Caco-2 (cell line): ENCODE data around the gene NFAM1. TPM values are rescaled to one million over a fixed set of nuclear protein-coding genes. Genes with fewer than 3 reads are reported as not detected.

Source experiments
- BruUV-seq: library from RNA; stranded (reverse); fragments of 400-500 nt; replicated peaks from 2 replicates; lab custom pipeline; 2021; lab: Mats Ljungman, UMichigan
- CTCF ChIA-PET: fragments of 300-600 bp; sonication (Branson Sonifier 250); formaldehyde crosslinking; loops from one replicate; lab custom pipeline; 2022; ENCODE audit warnings: antibody characterized with exemption; lab: Charles Lee
- POLR2A ChIA-PET: fragments of 300-600 bp; sonication (Branson Sonifier 250); formaldehyde crosslinking; loops from one replicate; lab custom pipeline; 2022; ENCODE audit warnings: antibody characterized with exemption; lab: Charles Lee
- DNase-seq, 2 experiments: peaks; one replicate each; pipeline versions ENCODE4 v3.0.0 to v3.0.0-alpha.2; 2020 to 2022
- H3K27me3 ChIP-seq: replicated peaks from 2 replicates; pipeline ENCODE4 v1.6.0; 2011; ENCODE audit warnings: low read length; ENCODE audit not compliant: control insufficient read depth, insufficient read depth
- H3K36me3 ChIP-seq: 2 replicates; pipeline ENCODE4 v1.5.1; 2011; ENCODE audit warnings: low read length; ENCODE audit not compliant: control insufficient read depth, insufficient read depth
- H3K4me1 ChIP-seq: fragments of 250-450 bp; sonication (Bioruptor Pico); 2 replicates; pipeline ENCODE4 v1.5.1; 2020; ENCODE audit warnings: mild to moderate bottlenecking
- H3K4me3 ChIP-seq: 2 replicates; pipeline ENCODE4 v1.5.1; 2011; ENCODE audit warnings: low read depth, mild to moderate bottlenecking, control low read depth, low read length
- H3K9me3 ChIP-seq: fragments of 250-450 bp; sonication (Bioruptor Pico); 2 replicates; pipeline ENCODE4 v1.5.1; 2020; ENCODE audit warnings: mild to moderate bottlenecking, moderate library complexity
- H3K27ac Mint-ChIP-seq: one replicate; pipeline ENCODE4 v1.8.0; 2022; ENCODE audit warnings: mixed read lengths; ENCODE audit not compliant: unreplicated experiment
- H3K27me3 Mint-ChIP-seq: one replicate; pipeline ENCODE4 v1.8.0; 2022; ENCODE audit warnings: mixed read lengths; ENCODE audit not compliant: insufficient read depth, unreplicated experiment
- H3K36me3 Mint-ChIP-seq: one replicate; pipeline ENCODE4 v1.8.0; 2022; ENCODE audit warnings: mild to moderate bottlenecking, mixed read lengths; ENCODE audit not compliant: insufficient read depth, unreplicated experiment
- H3K4me1 Mint-ChIP-seq: one replicate; pipeline ENCODE4 v1.8.0; 2022; ENCODE audit warnings: low read depth, mixed read lengths; ENCODE audit not compliant: unreplicated experiment
- H3K4me3 Mint-ChIP-seq: one replicate; pipeline ENCODE4 v1.8.0; 2022; ENCODE audit warnings: mild to moderate bottlenecking, moderate library complexity, mixed read lengths; ENCODE audit not compliant: unreplicated experiment
- H3K9me3 Mint-ChIP-seq: one replicate; pipeline ENCODE4 v1.8.0; 2022; ENCODE audit warnings: mixed read lengths; ENCODE audit not compliant: unreplicated experiment
- CTCF ChIP-seq, 2 experiments: fragments of 200-600 bp in 1 of 2; IDR thresholded peaks; 1 replicate in 1 of 2; 2 replicates in 1 of 2; pipeline versions ENCODE4 v1.5.1 to v1.8.0; 2011 to 2022; ENCODE audit warnings: antibody characterized with exemption in 1 of 2, control low read depth in 1 of 2, inconsistent platforms in 1 of 2, low read depth in 1 of 2, low read length in 1 of 2, mild to moderate bottlenecking in 1 of 2, moderate library complexity in 1 of 2; ENCODE audit not compliant: insufficient read depth in 1 of 2, severe bottlenecking in 1 of 2, unreplicated experiment in 1 of 2
- intact Hi-C: fragments of 100-400 bp; cut with micrococcal nuclease; formaldehyde crosslinking; loops from one replicate; pipeline ENCODE4 v1.10.0; 2022; ENCODE audit not compliant: unreplicated experiment
- total RNA-seq: library from RNA; stranded (reverse); gene quantifications from 2 replicates; pipeline ENCODE4 v1.2.3, GENCODE V29; 2022

NFAM1 gene
- total RNA-seq, 1 experiment from 2014 or later = not detected

GRCh38 chr22:42408810-42409529 is 23.2 kb downstream of the NFAM1 start:
- ChIA-PET POLR2A (no interaction called here), CTCF (no interaction called here)
- H3K4me3 Mint-ChIP-seq = no peak overlapping the region
- BruUV-seq = no TSS peak
- no peaks in the 10 kb centered on the region for H3K36me3 ChIP-seq
- intact Hi-C loops = no loop called here
- H3K27me3 Mint-ChIP-seq = peaks cover 7% of the 10 kb centered on the region
- H3K4me1 Mint-ChIP-seq = no peaks in the 10 kb centered on the region
- H3K36me3 Mint-ChIP-seq = no peaks in the 10 kb centered on the region
- 0 out of 2 replicates have a peak, but pooled peaks cover 1% of the 10 kb centered on the region for H3K27me3 ChIP-seq
- DNase-seq = no peak
- H3K27ac Mint-ChIP-seq = no peak overlapping the region
- H3K4me1 ChIP-seq = no peaks in the 10 kb centered on the region
- no peaks in the 10 kb centered on the region for H3K9me3 ChIP-seq
- no peaks in the 10 kb centered on the region for H3K9me3 Mint-ChIP-seq
- no peak for TF ChIP-seq CTCF (IDR thresholded peaks at IDR 0.05; ENCODE audit: insufficient read depth in 1 of 2, low read depth in 1 of 2, low read length in 1 of 2, severe bottlenecking in 1 of 2, unreplicated experiment in 1 of 2)
- H3K4me3 ChIP-seq = no peak overlapping the region

GRCh38 chr22:42408276-42408675 is 23.9 kb downstream of the NFAM1 start:
- H3K36me3 ChIP-seq = no peaks in the 10 kb centered on the region
- Mint-ChIP-seq H3K4me1 (no peaks in the 10 kb centered on the region), H3K4me3 (no peak overlapping the region), H3K36me3 (no peaks in the 10 kb centered on the region), H3K27ac (no peak overlapping the region), H3K9me3 (no peaks in the 10 kb centered on the region), H3K27me3 (peaks cover 7% of the 10 kb centered on the region)
- intact Hi-C loops = no loop called here
- no TSS peak for BruUV-seq
- no peak for TF ChIP-seq CTCF (IDR thresholded peaks at IDR 0.05; ENCODE audit: insufficient read depth in 1 of 2, low read depth in 1 of 2, low read length in 1 of 2, severe bottlenecking in 1 of 2, unreplicated experiment in 1 of 2)
- H3K4me1 ChIP-seq = no peaks in the 10 kb centered on the region
- no peak overlapping the region for H3K4me3 ChIP-seq
- ChIA-PET CTCF (no interaction called here), POLR2A (no interaction called here)
- H3K9me3 ChIP-seq = no peaks in the 10 kb centered on the region
- DNase-seq = no peak
- H3K27me3 ChIP-seq = peaks cover 1% of the 10 kb centered on the region; the same call in 1 of the 2 replicates

DNA sequence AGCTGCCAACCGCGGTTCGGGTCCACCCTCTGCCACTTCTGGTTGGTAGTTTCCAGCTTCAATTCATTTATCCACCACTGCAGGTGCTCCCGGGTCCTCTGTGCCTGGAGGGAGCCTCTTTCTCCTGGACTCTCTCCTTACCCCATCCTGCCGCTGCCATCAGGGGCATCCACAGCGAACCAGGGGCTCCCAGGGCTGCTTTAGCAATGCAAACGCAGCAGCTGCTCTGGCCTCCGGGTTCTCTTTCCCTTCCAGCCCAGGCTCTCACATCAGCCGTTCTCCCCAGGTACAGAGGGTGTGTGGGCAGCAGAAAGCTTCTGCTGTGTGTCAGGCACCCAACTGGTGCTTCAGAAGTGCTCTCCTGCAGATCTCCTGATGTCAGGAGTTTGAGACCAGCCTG is 27.9 kb downstream of the NFAM1 start:
- Mint-ChIP-seq H3K27me3 (peaks cover 10% of the 10 kb centered on the region), H3K27ac (no peak overlapping the region), H3K4me3 (no peak overlapping the region), H3K9me3 (no peaks in the 10 kb centered on the region), H3K4me1 (no peaks in the 10 kb centered on the region), H3K36me3 (no peaks in the 10 kb centered on the region)
- POLR2A ChIA-PET = interaction anchor here (0.6 to 0.7 kb wide), 2 partner anchors 11 to 153 kb away, joined by 7 to 9 read pairs; no protein-coding TSS in a partner anchor
- Histone ChIP-seq H3K36me3 (no peaks in the 10 kb centered on the region), H3K4me1 (no peaks in the 10 kb centered on the region), H3K4me3 (no peak overlapping the region), H3K9me3 (no peaks in the 10 kb centered on the region), H3K27me3 (peaks cover 1% of the 10 kb centered on the region; the same call in 1 of the 2 replicates)
- intact Hi-C loops = no loop called here
- BruUV-seq = no TSS peak
- TF ChIP-seq CTCF (IDR thresholded peaks at IDR 0.05; ENCODE audit: insufficient read depth in 1 of 2, low read depth in 1 of 2, low read length in 1 of 2, severe bottlenecking in 1 of 2, unreplicated experiment in 1 of 2) = no peak
- CTCF ChIA-PET = interaction anchor here (0.7 kb wide), 1 partner anchor 32 kb away, joined by 6 read pairs; no protein-coding TSS in a partner anchor
- no peak for DNase-seq
